GM18505 (cell line): ENCODE results near the gene TMEM41B.
"Not testable (repeated sequence)": the region's sequence is repeated elsewhere in the genome, so short reads cannot be mapped to it uniquely, and the experiment has no call there.

Experiments
- ATAC-seq: cut with Tn5 transposase; IDR thresholded peaks from one replicate; pipeline ENCODE4 v1.9.1; 2021; ENCODE audit not compliant: unreplicated experiment
- POLR2A ChIP-seq: IDR thresholded peaks from 4 replicates; pipeline ENCODE4 v1.6.1; 2011; ENCODE audit warnings: borderline replicate concordance; ENCODE audit not compliant: insufficient read depth, insufficient read length; ENCODE audit errors: extremely low read depth

TMEM41B gene

GRCh38 chr11:9259981-9260837 is 54.2 kb downstream of the TMEM41B start:
- no peak for TF ChIP-seq POLR2A
- no peak for ATAC-seq

- ATAC-seq: not testable (repeated sequence)
Measured at GRCh38 chr11:9258279-9258678, 56.1 kb downstream of the TMEM41B start.

GRCh38 chr11:9254416-9254815 is 60.0 kb downstream of the TMEM41B start:
- no peak for ATAC-seq
- TF ChIP-seq POLR2A: no peak

- no peak for TF ChIP-seq POLR2A
- ATAC-seq: no peak
Measured at GRCh38 chr11:9253086-9253485, 61.3 kb downstream of the TMEM41B start.

- TF ChIP-seq POLR2A: no peak
- no peak for ATAC-seq
Measured at GRCh38 chr11:9251311-9251710, 63.1 kb downstream of the TMEM41B start.

- ATAC-seq: peak; percentile 54
- TF ChIP-seq POLR2A: no peak
Measured at GRCh38 chr11:9250139-9250582, 64.2 kb downstream of the TMEM41B start.

- TF ChIP-seq POLR2A: no peak
Measured at GRCh38 chr11:9249252-9249651, 65.1 kb downstream of the TMEM41B start.

GRCh38 chr11:9247863-9248262 is 66.5 kb downstream of the TMEM41B start:
- no peak for ATAC-seq
- TF ChIP-seq POLR2A: no peak

More at GRCh38 chr11:9249252-9249651, 65.1 kb downstream of the TMEM41B start:
- ATAC-seq: no peak

GRCh38 chr11:9236242-9236641 is 78.2 kb downstream of the TMEM41B start:
- ATAC-seq: not testable (repeated sequence)

GRCh38 chr11:9232482-9232881 is 81.9 kb downstream of the TMEM41B start:
- TF ChIP-seq POLR2A: no peak
- no peak for ATAC-seq

GRCh38 chr11:9231848-9232177 is 82.6 kb downstream of the TMEM41B start:
- ATAC-seq: peak; percentile 46
- TF ChIP-seq POLR2A: no peak
